Ectodermal cell (in vitro differentiated cells): ENCODE results near the gene ZBBX.

Experiments
- H3K27ac ChIP-seq: 2 replicates; pipeline ENCODE4 v1.7.0; 2013; ENCODE audit warnings: mild to moderate bottlenecking, low read depth, low read length; ENCODE audit not compliant: insufficient read depth, poor library complexity, severe bottlenecking
- H3K27me3 ChIP-seq: 2 replicates; pipeline ENCODE4 v1.7.0; 2013; ENCODE audit warnings: mild to moderate bottlenecking, low read length; ENCODE audit not compliant: insufficient read depth, control insufficient read depth, poor library complexity, severe bottlenecking
- H3K36me3 ChIP-seq: one replicate; pipeline ENCODE4 v1.7.0; 2013; ENCODE audit warnings: low read length; ENCODE audit not compliant: control insufficient read depth, insufficient read depth
- H3K4me1 ChIP-seq: one replicate; pipeline ENCODE4 v1.7.0; 2013; ENCODE audit warnings: low read length; ENCODE audit not compliant: control insufficient read depth, insufficient read depth
- H3K4me3 ChIP-seq: 2 replicates; pipeline ENCODE4 v1.7.0; 2013; ENCODE audit warnings: low read depth, low read length, control low read depth; ENCODE audit not compliant: insufficient read depth
- H3K9me3 ChIP-seq: 2 replicates; pipeline ENCODE4 v1.7.0; 2013; ENCODE audit warnings: mild to moderate bottlenecking, low read length, moderate library complexity; ENCODE audit not compliant: control insufficient read depth
- WGBS, 2 experiments: methylation state at CpG; one replicate each; pipeline ENCODE4 v1.1.7; 2013; ENCODE audit warnings: missing lambda C conversion rate in 2 of 2; 5-methylcytosine and 5-hydroxymethylcytosine counted together

Gene ZBBX

GRCh38 chr3:167253037-167253436 lies 127.1 kb downstream of the ZBBX start:
- H3K9me3 ChIP-seq, result no peaks in the 10 kb centered on the region
- H3K4me3 ChIP-seq, result no peak overlapping the region
- no peaks in the 10 kb centered on the region for H3K4me1 ChIP-seq
- no peak overlapping the region for H3K27ac ChIP-seq
- H3K27me3 ChIP-seq, result no peaks in the 10 kb centered on the region
- WGBS, 2 experiments, result 88% methylated on average over 1 of the region's 1 CpG; no CpG with 5 or more reads in 1 of the 2 experiments
- H3K36me3 ChIP-seq, result no peaks in the 10 kb centered on the region

- H3K36me3 ChIP-seq, result no peaks in the 10 kb centered on the region
- no peaks in the 10 kb centered on the region for H3K4me1 ChIP-seq
- H3K9me3 ChIP-seq, result no peaks in the 10 kb centered on the region
- no peak overlapping the region for H3K4me3 ChIP-seq
- 96 to 98% methylated on average over 3 of the region's 3 CpGs for WGBS, 2 experiments
- no peak overlapping the region for H3K27ac ChIP-seq
- no peaks in the 10 kb centered on the region for H3K27me3 ChIP-seq
Observed at GRCh38 chr3:167251678-167252077, 128.4 kb downstream of the ZBBX start.

DNA sequence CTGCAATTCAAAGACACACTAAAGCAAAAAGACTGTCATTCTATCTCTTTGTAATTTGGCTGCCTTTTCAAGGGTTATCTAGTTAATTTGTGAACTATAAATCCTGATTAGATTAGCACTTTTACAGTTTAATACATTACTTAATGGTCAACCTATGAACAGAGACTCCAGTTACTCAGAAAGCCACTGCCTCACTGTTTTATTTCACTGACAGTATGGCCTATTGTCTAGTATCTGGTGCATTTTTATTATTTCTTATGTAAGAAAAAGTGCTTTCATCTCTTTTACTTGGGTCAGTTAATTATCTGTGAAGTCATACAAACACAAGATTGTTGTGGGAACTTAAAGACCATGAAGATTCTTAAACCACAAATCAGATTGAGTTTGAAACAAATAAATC lies 133.8 kb downstream of the ZBBX start:
- Histone ChIP-seq H3K4me1 (no peaks in the 10 kb centered on the region), H3K27ac (no peak overlapping the region), H3K4me3 (no peak overlapping the region), H3K9me3 (no peaks in the 10 kb centered on the region), H3K36me3 (no peaks in the 10 kb centered on the region), H3K27me3 (no peaks in the 10 kb centered on the region)

- Histone ChIP-seq H3K36me3 (no peaks in the 10 kb centered on the region), H3K27me3 (no peaks in the 10 kb centered on the region), H3K9me3 (no peaks in the 10 kb centered on the region), H3K4me3 (no peak overlapping the region), H3K4me1 (no peaks in the 10 kb centered on the region), H3K27ac (no peak overlapping the region)
- WGBS, 2 experiments, result 83 to 89% methylated on average over 1 of the region's 1 CpG
Observed at GRCh38 chr3:167241048-167241845, 138.8 kb downstream of the ZBBX start.

DNA sequence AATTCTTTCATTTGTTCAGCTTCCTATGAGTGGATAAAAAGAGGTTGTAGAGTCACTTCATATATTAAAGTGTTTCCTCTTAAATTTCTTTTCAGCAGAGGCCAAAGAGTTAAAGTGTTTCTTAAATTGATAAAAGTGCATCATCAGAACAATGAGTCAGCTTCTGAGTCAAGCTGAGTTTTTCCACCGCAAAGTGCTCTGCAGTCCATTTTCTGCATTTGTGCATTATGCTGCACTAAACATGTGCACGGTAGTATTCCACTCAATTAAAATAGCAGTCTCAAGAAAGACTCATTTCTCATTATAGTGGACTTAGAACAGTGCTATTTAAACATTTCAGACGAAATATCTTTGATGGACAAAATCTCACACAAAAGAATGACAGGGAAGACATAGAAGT lies 152.0 kb downstream of the ZBBX start:
- Histone ChIP-seq H3K9me3 (no peaks in the 10 kb centered on the region), H3K27ac (no peak overlapping the region), H3K4me1 (no peaks in the 10 kb centered on the region), H3K36me3 (no peaks in the 10 kb centered on the region), H3K4me3 (no peak overlapping the region), H3K27me3 (no peaks in the 10 kb centered on the region)
- WGBS, 2 experiments, result 64 to 97% methylated on average over 2 to 3 of the region's 3 CpGs

- WGBS, 2 experiments, result no CpG with 5 or more reads among the region's 1 CpG
- Histone ChIP-seq H3K4me3 (no peak overlapping the region), H3K27me3 (no peaks in the 10 kb centered on the region), H3K4me1 (no peaks in the 10 kb centered on the region), H3K9me3 (no peaks in the 10 kb centered on the region), H3K27ac (no peak overlapping the region), H3K36me3 (no peaks in the 10 kb centered on the region)
Observed at GRCh38 chr3:167225821-167226220, 154.3 kb downstream of the ZBBX start.

GRCh38 chr3:167209011-167209410 lies 171.1 kb downstream of the ZBBX start:
- no peak overlapping the region for H3K4me3 ChIP-seq
- no peaks in the 10 kb centered on the region for H3K4me1 ChIP-seq
- no peaks in the 10 kb centered on the region for H3K9me3 ChIP-seq
- no peaks in the 10 kb centered on the region for H3K36me3 ChIP-seq
- no peak overlapping the region for H3K27ac ChIP-seq
- H3K27me3 ChIP-seq, result no peaks in the 10 kb centered on the region

GRCh38 chr3:167203062-167203461 lies 177.0 kb downstream of the ZBBX start:
- Histone ChIP-seq H3K9me3 (no peaks in the 10 kb centered on the region), H3K27ac (no peak overlapping the region), H3K27me3 (no peaks in the 10 kb centered on the region), H3K4me1 (no peaks in the 10 kb centered on the region), H3K36me3 (no peaks in the 10 kb centered on the region), H3K4me3 (no peak overlapping the region)
- 95% methylated on average over 1 of the region's 1 CpG for WGBS, 2 experiments

DNA sequence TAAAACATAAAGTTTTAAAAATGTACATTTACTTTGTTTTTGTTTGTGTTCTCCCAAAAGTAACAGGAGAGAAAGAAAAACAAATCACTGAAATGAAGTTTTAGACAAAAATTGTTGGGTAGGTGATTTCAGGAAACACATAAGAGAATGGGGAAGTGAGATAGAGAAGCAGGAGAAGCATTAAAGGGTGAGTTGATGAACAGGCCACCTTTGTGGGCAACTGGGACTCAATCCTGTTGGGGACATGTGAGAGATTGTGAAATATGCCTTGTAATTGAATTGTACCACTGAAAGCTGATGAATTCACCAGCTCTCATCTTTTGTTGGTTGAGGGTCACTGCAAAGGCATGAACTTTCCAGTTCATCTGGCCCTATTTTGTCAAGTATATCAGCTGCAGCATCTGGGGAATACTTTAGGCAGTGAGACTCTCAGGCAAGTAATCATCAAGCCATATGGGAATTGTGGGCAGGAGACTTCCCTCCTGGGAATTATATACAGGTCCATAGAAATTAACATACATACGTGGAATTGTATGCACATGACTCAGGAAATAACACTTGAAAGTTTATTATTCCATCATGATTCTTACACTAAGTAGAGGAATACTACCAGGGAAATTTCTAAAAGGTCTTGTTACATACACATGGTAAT lies 181.0 kb downstream of the ZBBX start:
- H3K27me3 ChIP-seq, result no peaks in the 10 kb centered on the region
- H3K9me3 ChIP-seq, result no peaks in the 10 kb centered on the region
- no peak overlapping the region for H3K27ac ChIP-seq
- no peaks in the 10 kb centered on the region for H3K36me3 ChIP-seq
- 94% methylated on average over 1 of the region's 1 CpG; no CpG with 5 or more reads in 1 of the 2 experiments for WGBS, 2 experiments
- no peak overlapping the region for H3K4me3 ChIP-seq
- H3K4me1 ChIP-seq, result no peaks in the 10 kb centered on the region
